Kidney epithelial cell (primary cell): ENCODE results near the gene CAMTA1. TPM values are rescaled to one million over a fixed set of nuclear protein-coding genes. Genes with fewer than 3 reads are reported as not detected.

Source experiments
- DNase-seq: peaks from one replicate; pipeline ENCODE4 v3.0.0-alpha.2; 2010; ENCODE audit warnings: low read depth
- H3K27me3 ChIP-seq: 2 replicates; pipeline ENCODE4 v1.6.0; 2011; ENCODE audit warnings: low read length; ENCODE audit not compliant: control insufficient read depth, insufficient read depth
- H3K36me3 ChIP-seq: 2 replicates; pipeline ENCODE4 v1.5.1; 2011; ENCODE audit warnings: low read length; ENCODE audit not compliant: control insufficient read depth, insufficient read depth
- H3K4me3 ChIP-seq: 2 replicates; pipeline ENCODE4 v1.5.1; 2011; ENCODE audit warnings: low read depth, mild to moderate bottlenecking, control low read depth, low read length
- CTCF ChIP-seq: IDR thresholded peaks from 2 replicates; pipeline ENCODE4 v1.5.1; 2011; ENCODE audit warnings: mild to moderate bottlenecking, moderate library complexity, low read length, control low read depth, inconsistent platforms; ENCODE audit not compliant: insufficient read depth, poor library complexity, severe bottlenecking
- total RNA-seq: library from RNA; depleted of rRNA; stranded (reverse); fragments of >200 nt; gene quantifications from 2 replicates; pipeline ENCODE4 v1.2.3, GENCODE V29; 2015

Gene CAMTA1
- total RNA-seq, 1 donor from 2014 or later, result 76.5 TPM

- no peak for DNase-seq
- no peak for TF ChIP-seq CTCF
- Histone ChIP-seq H3K27me3 (peaks cover 15% of the 10 kb centered on the region), H3K4me3 (no peak overlapping the region), H3K36me3 (no peaks in the 10 kb centered on the region)
Measured at GRCh38 chr1:7093297-7093696, 308.0 kb downstream of the CAMTA1 start.

GRCh38 chr1:7094086-7094485, 308.8 kb downstream of the CAMTA1 start:
- Histone ChIP-seq H3K27me3 (peaks cover 15% of the 10 kb centered on the region), H3K36me3 (no peaks in the 10 kb centered on the region), H3K4me3 (no peak overlapping the region)
- TF ChIP-seq CTCF, result no peak
- DNase-seq, result no peak

GRCh38 chr1:7094509-7094908, 309.3 kb downstream of the CAMTA1 start:
- Histone ChIP-seq H3K36me3 (no peaks in the 10 kb centered on the region), H3K4me3 (no peak overlapping the region), H3K27me3 (peaks cover 15% of the 10 kb centered on the region)
- DNase-seq, result no peak
- no peak for TF ChIP-seq CTCF

- Histone ChIP-seq H3K27me3 (peaks cover 18% of the 10 kb centered on the region), H3K4me3 (no peak overlapping the region), H3K36me3 (no peaks in the 10 kb centered on the region)
- DNase-seq, result no peak
- TF ChIP-seq CTCF, result no peak
Measured at GRCh38 chr1:7095343-7095964, 310.2 kb downstream of the CAMTA1 start.

GRCh38 chr1:7097938-7098592, 312.8 kb downstream of the CAMTA1 start:
- no peak for TF ChIP-seq CTCF
- DNase-seq, result no peak
- H3K36me3 ChIP-seq, result no peaks in the 10 kb centered on the region
- H3K4me3 ChIP-seq, result no peak overlapping the region
- H3K27me3 ChIP-seq, result peaks cover 18% of the 10 kb centered on the region

- no peak for TF ChIP-seq CTCF
- Histone ChIP-seq H3K27me3 (peaks cover 18% of the 10 kb centered on the region), H3K4me3 (no peak overlapping the region), H3K36me3 (no peaks in the 10 kb centered on the region)
- no peak for DNase-seq
Measured at GRCh38 chr1:7098641-7099040, 313.4 kb downstream of the CAMTA1 start.
